NCI-H1436 treated with DMSO at 0.1 percent for 48 hours (cell line): Measurements from ENCODE around the gene PPT2.
"Not testable (repeated sequence)": the region's sequence is repeated elsewhere in the genome, so short reads cannot be mapped to it uniquely, and the experiment has no call there.

Experiments
- DNase-seq: peaks from one replicate; lab custom pipeline; 2025; lab: John Stamatoyannopoulos, UW

Gene PPT2

GRCh38 chr6:32189742-32190053 lies 35.8 kb downstream of the PPT2 start:
- DNase-seq = no peak

- peak; percentile 49 for DNase-seq
Observed at GRCh38 chr6:32190054-32190851, 36.3 kb downstream of the PPT2 start, which contains the start of gene PBX2. TSS of gene PBX2 (minus strand) at chr6:32190202. CDS start at chr6:32189915, 287 bp downstream.

- no peak for DNase-seq
Observed at GRCh38 chr6:32190911-32191677, 37.2 kb downstream of the PPT2 start.

- DNase-seq = no peak
Observed at GRCh38 chr6:32191696-32192607, 38.0 kb downstream of the PPT2 start.

- DNase-seq = no peak
Observed at GRCh38 chr6:32192608-32193039, 38.7 kb downstream of the PPT2 start, which contains the start of gene GPSM3. TSS of gene GPSM3 (minus strand) at chr6:32192643. CDS start at chr6:32192513, 130 bp downstream.

GRCh38 chr6:32193096-32193495 lies 39.2 kb downstream of the PPT2 start:
- DNase-seq = not testable (repeated sequence)

- no peak for DNase-seq
Observed at GRCh38 chr6:32194388-32194787, 40.4 kb downstream of the PPT2 start.

GRCh38 chr6:32194825-32195651 lies 41.1 kb downstream of the PPT2 start:
- DNase-seq = no peak

GRCh38 chr6:32195652-32195901 lies 41.6 kb downstream of the PPT2 start:
- peak; percentile 93 for DNase-seq

- DNase-seq = no peak
Observed at GRCh38 chr6:32195902-32196681, 42.2 kb downstream of the PPT2 start.

- DNase-seq = no peak
Observed at GRCh38 chr6:32196682-32197616, 43.0 kb downstream of the PPT2 start.

GRCh38 chr6:32198345-32198696 lies 44.4 kb downstream of the PPT2 start:
- DNase-seq = no peak

- no peak for DNase-seq
Observed at GRCh38 chr6:32198866-32199265, 44.9 kb downstream of the PPT2 start.

GRCh38 chr6:32200711-32201475 lies 47.0 kb downstream of the PPT2 start:
- no peak for DNase-seq

GRCh38 chr6:32202186-32202585 lies 48.2 kb downstream of the PPT2 start:
- DNase-seq = no peak

GRCh38 chr6:32203426-32204267 lies 49.7 kb downstream of the PPT2 start:
- DNase-seq = no peak

- DNase-seq = no peak
Observed at GRCh38 chr6:32204268-32204715, 50.4 kb downstream of the PPT2 start.

- DNase-seq = no peak
Observed at GRCh38 chr6:32208996-32209395, 55.1 kb downstream of the PPT2 start.
